SU-DHL-6 (cell line): ENCODE data around the gene PYGB.

Experiments used
- EZH2phosphoT487 ChIP-seq: fragments of 200-600 bp; sonication (generic), shearing (Covaris generic); conservative IDR thresholded peaks from 2 replicates; pipeline ENCODE4 v1.6.1; 2018; ENCODE audit warnings: mild to moderate bottlenecking, antibody characterized with exemption, low read length, moderate library complexity, mixed read lengths
- TF ChIP-seq, protein P1 (sequence below): fragments of 200-600 bp; sonication (generic); IDR thresholded peaks from one replicate; pipeline ENCODE4 v1.5.1; 2017; ENCODE audit warnings: antibody characterized with exemption, mild to moderate bottlenecking, low read length, moderate library complexity; ENCODE audit not compliant: insufficient read depth, poor library complexity, severe bottlenecking

GRCh38 chr20:25238319-25239037 lies 9.4 kb upstream of the PYGB start:
- no peak for TF ChIP-seq EZH2phosphoT487
- TF ChIP-seq, protein P1, sequence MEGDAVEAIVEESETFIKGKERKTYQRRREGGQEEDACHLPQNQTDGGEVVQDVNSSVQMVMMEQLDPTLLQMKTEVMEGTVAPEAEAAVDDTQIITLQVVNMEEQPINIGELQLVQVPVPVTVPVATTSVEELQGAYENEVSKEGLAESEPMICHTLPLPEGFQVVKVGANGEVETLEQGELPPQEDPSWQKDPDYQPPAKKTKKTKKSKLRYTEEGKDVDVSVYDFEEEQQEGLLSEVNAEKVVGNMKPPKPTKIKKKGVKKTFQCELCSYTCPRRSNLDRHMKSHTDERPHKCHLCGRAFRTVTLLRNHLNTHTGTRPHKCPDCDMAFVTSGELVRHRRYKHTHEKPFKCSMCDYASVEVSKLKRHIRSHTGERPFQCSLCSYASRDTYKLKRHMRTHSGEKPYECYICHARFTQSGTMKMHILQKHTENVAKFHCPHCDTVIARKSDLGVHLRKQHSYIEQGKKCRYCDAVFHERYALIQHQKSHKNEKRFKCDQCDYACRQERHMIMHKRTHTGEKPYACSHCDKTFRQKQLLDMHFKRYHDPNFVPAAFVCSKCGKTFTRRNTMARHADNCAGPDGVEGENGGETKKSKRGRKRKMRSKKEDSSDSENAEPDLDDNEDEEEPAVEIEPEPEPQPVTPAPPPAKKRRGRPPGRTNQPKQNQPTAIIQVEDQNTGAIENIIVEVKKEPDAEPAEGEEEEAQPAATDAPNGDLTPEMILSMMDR, result no peak
